Spleen (tissue), 11 donors: ENCODE measurements around the gene LPO. TPM values are rescaled to one million over a fixed set of nuclear protein-coding genes. Genes with fewer than 3 reads are reported as not detected.

Source experiments
- DNase-seq: peaks from one replicate; pipeline ENCODE4 v3.0.0-alpha.2; 2020
- H3K27ac ChIP-seq, 8 donors: fragments of 200-600 bp; sonication (generic) in 7 of 8; 1 replicate in 4 of 8; 2 replicates in 4 of 8; pipeline versions ENCODE4 v1.5.0 to v1.8.0; 2016 to 2021; ENCODE audit warnings: inconsistent platforms in 4 of 8, mild to moderate bottlenecking in 4 of 8, moderate library complexity in 1 of 8
- H3K27me3 ChIP-seq, 7 donors: fragments of 200-600 bp; sonication (generic) in 6 of 7; replicated peaks in 1 of 7; 1 replicate in 4 of 7; 2 replicates in 3 of 7; pipeline versions ENCODE4 v1.5.0 to v1.8.0; 2016 to 2021; ENCODE audit warnings: inconsistent platforms in 3 of 7, mild to moderate bottlenecking in 1 of 7
- H3K36me3 ChIP-seq, 6 donors: fragments of 200-600 bp; sonication (generic) in 5 of 6; 1 replicate in 4 of 6; 2 replicates in 2 of 6; pipeline versions ENCODE4 v1.5.0 to v1.8.0; 2016 to 2021; ENCODE audit warnings: inconsistent platforms in 2 of 6
- H3K4me1 ChIP-seq, 6 donors: fragments of 200-600 bp; sonication (generic) in 5 of 6; 1 replicate in 3 of 6; 2 replicates in 3 of 6; pipeline versions ENCODE4 v1.5.0 to v1.8.0; 2016 to 2021; ENCODE audit warnings: inconsistent platforms in 3 of 6
- H3K4me3 ChIP-seq, 8 donors: fragments of 200-600 bp; sonication (generic) in 7 of 8; 1 replicate in 4 of 8; 2 replicates in 4 of 8; pipeline versions ENCODE4 v1.5.0 to v1.8.0; 2016 to 2021; ENCODE audit warnings: inconsistent platforms in 4 of 8, mild to moderate bottlenecking in 4 of 8, moderate library complexity in 2 of 8
- H3K9me3 ChIP-seq, 8 donors: fragments of 200-600 bp; sonication (generic) in 7 of 8; 1 replicate in 4 of 8; 2 replicates in 4 of 8; pipeline versions ENCODE4 v1.5.0 to v1.8.0; 2016 to 2021; ENCODE audit warnings: inconsistent platforms in 4 of 8
- CTCF ChIP-seq, 11 experiments: fragments of 200-600 bp in 7 of 11; fragments of 450-650 bp in 4 of 11; sonication (generic) in 4 of 11; IDR thresholded peaks in 8 of 11; conservative IDR thresholded peaks in 3 of 11; 1 replicate in 7 of 11; 2 replicates in 4 of 11; pipeline versions ENCODE4 v1.4.0 to v1.8.0; 2016 to 2021; ENCODE audit warnings: antibody characterized with exemption in 11 of 11, inconsistent platforms in 4 of 11, mild to moderate bottlenecking in 1 of 11
- POLR2A ChIP-seq, 3 donors: fragments of 450-650 bp; IDR thresholded peaks; one replicate each; pipeline ENCODE4 v1.5.1; 2017; ENCODE audit warnings: antibody characterized with exemption in 3 of 3, mild to moderate bottlenecking in 1 of 3
- POLR2AphosphoS5 ChIP-seq, 3 donors: sonication (generic); formaldehyde crosslinking; IDR thresholded peaks; one replicate each; pipeline ENCODE4 v1.5.1; 2017; ENCODE audit warnings: antibody characterized with exemption in 3 of 3
- WGBS, 5 donors: extraction: QIAGEN DNeasy Blood & Tissue Kit in 3 of 5; methylation state at CpG; one replicate each; pipeline versions ENCODE4 v1.1.5 to v1.1.7; 2013 to 2018; 5-methylcytosine and 5-hydroxymethylcytosine counted together
- intact Hi-C: fragments of 100-400 bp; cut with DNase I; formaldehyde crosslinking; loops from one replicate; pipeline ENCODE4 v1.15.0; 2023; ENCODE audit warnings: low total_unique reads
- polyA plus RNA-seq, 3 donors: library from polyadenylated mRNA; stranded (reverse); fragments of 200-250 nt; gene quantifications; one replicate each; pipeline ENCODE4 v1.2.1, GENCODE V29; 2013
- total RNA-seq, 7 donors: library from RNA; depleted of rRNA in 3 of 7; stranded (reverse); fragments of >200 nt in 3 of 7; fragmentation: NEBNext Ultra II Directional in 4 of 7; extraction: Animal tissue kit (Norgen Biotek cat#: 25700) in 4 of 7; gene quantifications; one replicate each; pipeline versions ENCODE4 v1.1.0 to v1.2.1, GENCODE V29; 2016 to 2021
- donor health status: healthy with polysubstance abuse.
- donor health status: DM: no; HTN: no; CAD: no; lungs with moderate emphysema.
- donor health status: DM: no; HTN: no; CAD: no.
- donor health status: Bipolar disorder and iron deficiency.
- donor health status: healthy.
- donor health status: DM: no; HTN: no; CAD: no.
- donor health status: DM: yes; HTN: yes; CAD: no.

LPO gene
- total and polyA plus RNA-seq, 10 donors: 0.02 to 0.10 (median 0.06) TPM; not detected in 7

- 78 to 87% (median 84%) methylated on average over 11 of the region's 11 CpGs for WGBS, 5 donors
- TF ChIP-seq POLR2AphosphoS5 (IDR thresholded peaks at IDR 0.05) (no peak), POLR2A (IDR thresholded peaks at IDR 0.05) (no peak)
- H3K36me3 ChIP-seq: no peaks in the 10 kb centered on the region
- H3K4me3 ChIP-seq: no peak overlapping the region
- H3K27me3 ChIP-seq: peaks cover 0 to 57% (median 32%) of the 10 kb centered on the region in 7 donors
- intact Hi-C loops: no loop called here
- DNase-seq: peak; percentile 7
- H3K9me3 ChIP-seq: no peaks in the 10 kb centered on the region
- H3K4me1 ChIP-seq: no peaks in the 10 kb centered on the region
- H3K27ac ChIP-seq: no peak overlapping the region
Measured at GRCh38 chr17:58262149-58262548, 23.8 kb downstream of the LPO start.

GRCh38 chr17:58263773-58264172, 25.4 kb downstream of the LPO start:
- TF ChIP-seq POLR2AphosphoS5 (IDR thresholded peaks at IDR 0.05) (no peak), POLR2A (IDR thresholded peaks at IDR 0.05) (no peak), CTCF (IDR thresholded peaks at IDR 0.05 in 8 of 11, conservative IDR thresholded peaks at IDR 0.05 in 3 of 11) (no peak)
- H3K36me3 ChIP-seq: no peaks in the 10 kb centered on the region
- no peak overlapping the region for H3K4me3 ChIP-seq
- H3K27me3 ChIP-seq: peaks cover 0 to 57% (median 32%) of the 10 kb centered on the region in 7 donors
- no peak overlapping the region for H3K27ac ChIP-seq
- 78 to 88% (median 85%) methylated on average over 1 of the region's 1 CpG for WGBS, 5 donors
- intact Hi-C loops: no loop called here
- no peaks in the 10 kb centered on the region for H3K4me1 ChIP-seq
- H3K9me3 ChIP-seq: no peaks in the 10 kb centered on the region
- DNase-seq: peak; percentile 10

GRCh38 chr17:58264407-58265103, 26.2 kb downstream of the LPO start:
- no peak overlapping the region for H3K27ac ChIP-seq
- no peak for TF ChIP-seq POLR2AphosphoS5 (IDR thresholded peaks at IDR 0.05)
- TF ChIP-seq CTCF (IDR thresholded peaks at IDR 0.05 in 8 of 11, conservative IDR thresholded peaks at IDR 0.05 in 3 of 11): no peak
- no peak for TF ChIP-seq POLR2A (IDR thresholded peaks at IDR 0.05)
- H3K27me3 ChIP-seq: peaks cover 0 to 56% (median 32%) of the 10 kb centered on the region in 7 donors
- no peaks in the 10 kb centered on the region for H3K9me3 ChIP-seq
- 79 to 82% (median 82%) methylated on average over 6 of the region's 6 CpGs for WGBS, 5 donors
- DNase-seq: no peak
- intact Hi-C loops: no loop called here
- H3K36me3 ChIP-seq: no peaks in the 10 kb centered on the region
- H3K4me3 ChIP-seq: no peak overlapping the region
- no peaks in the 10 kb centered on the region for H3K4me1 ChIP-seq

GRCh38 chr17:58265271-58265670, 26.9 kb downstream of the LPO start:
- H3K4me3 ChIP-seq: no peak overlapping the region
- no peak for TF ChIP-seq POLR2AphosphoS5 (IDR thresholded peaks at IDR 0.05)
- TF ChIP-seq CTCF (IDR thresholded peaks at IDR 0.05 in 8 of 11, conservative IDR thresholded peaks at IDR 0.05 in 3 of 11): no peak
- no peak for TF ChIP-seq POLR2A (IDR thresholded peaks at IDR 0.05)
- WGBS, 5 donors: 61 to 77% (median 69%) methylated on average over 4 of the region's 4 CpGs
- intact Hi-C loops: no loop called here
- DNase-seq: no peak
- no peaks in the 10 kb centered on the region for H3K9me3 ChIP-seq
- peaks cover 0 to 49% (median 26%) of the 10 kb centered on the region in 7 donors for H3K27me3 ChIP-seq
- no peak overlapping the region for H3K27ac ChIP-seq
- H3K36me3 ChIP-seq: no peaks in the 10 kb centered on the region
- H3K4me1 ChIP-seq: no peaks in the 10 kb centered on the region
